Measurements from ENCODE around the gene TRIO. TPM values are rescaled to one million over a fixed set of nuclear protein-coding genes. Genes with fewer than 3 reads are reported as not detected.

Gene TRIO
- total and polyA plus RNA-seq, 2 of the 8 experiments (the other 6 are each of a cell fraction or from before 2014, with no cell fraction given), result 35.1 to 69.1 TPM

DNA sequence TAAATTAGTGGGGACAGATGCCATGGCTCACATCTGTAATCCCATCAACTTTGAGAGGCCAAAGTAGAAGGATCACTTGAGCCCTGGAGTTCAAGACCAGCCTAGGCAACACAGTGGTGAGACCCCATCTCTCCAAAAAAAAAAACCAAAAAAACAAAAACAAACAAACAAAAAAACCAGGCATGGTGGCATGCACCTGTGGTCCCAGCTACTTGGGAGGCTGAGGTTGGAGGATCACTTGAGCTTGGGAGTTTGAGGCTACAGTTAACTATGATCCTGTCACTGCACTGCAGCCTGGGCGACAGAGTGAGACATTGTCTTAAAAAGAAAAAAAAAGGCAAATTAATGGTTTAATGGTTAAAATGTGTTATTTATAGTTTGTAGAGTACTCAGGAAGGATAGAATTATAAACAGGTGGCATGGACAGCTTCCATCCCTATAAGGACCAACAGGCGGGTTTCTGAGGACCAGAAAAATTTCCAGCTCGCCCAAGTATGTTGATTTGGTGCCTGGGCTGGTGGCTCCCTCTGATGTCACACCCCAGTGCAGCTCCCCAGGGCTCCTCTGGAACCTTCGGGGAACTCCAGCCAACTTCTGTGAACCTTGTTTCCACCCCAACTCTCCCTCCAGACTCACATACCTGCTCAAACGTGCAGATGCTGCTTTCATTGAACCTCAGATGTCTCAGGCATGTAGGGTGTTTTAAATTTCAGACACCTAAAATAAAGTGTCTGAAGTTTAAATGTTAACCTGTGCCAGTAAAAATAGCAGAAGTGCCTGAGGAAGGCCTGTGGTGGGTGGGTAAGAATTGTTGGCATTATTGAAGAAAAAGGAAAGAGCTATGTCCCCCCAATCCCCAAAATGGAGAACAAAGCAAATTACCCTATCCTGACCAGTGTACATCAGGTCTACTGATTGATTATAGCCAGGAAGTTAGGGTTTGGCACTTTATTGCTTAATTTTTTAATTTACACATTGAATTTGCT is 69.0 kb downstream of the TRIO start (continued):
- TF ChIP-seq, protein P1, sequence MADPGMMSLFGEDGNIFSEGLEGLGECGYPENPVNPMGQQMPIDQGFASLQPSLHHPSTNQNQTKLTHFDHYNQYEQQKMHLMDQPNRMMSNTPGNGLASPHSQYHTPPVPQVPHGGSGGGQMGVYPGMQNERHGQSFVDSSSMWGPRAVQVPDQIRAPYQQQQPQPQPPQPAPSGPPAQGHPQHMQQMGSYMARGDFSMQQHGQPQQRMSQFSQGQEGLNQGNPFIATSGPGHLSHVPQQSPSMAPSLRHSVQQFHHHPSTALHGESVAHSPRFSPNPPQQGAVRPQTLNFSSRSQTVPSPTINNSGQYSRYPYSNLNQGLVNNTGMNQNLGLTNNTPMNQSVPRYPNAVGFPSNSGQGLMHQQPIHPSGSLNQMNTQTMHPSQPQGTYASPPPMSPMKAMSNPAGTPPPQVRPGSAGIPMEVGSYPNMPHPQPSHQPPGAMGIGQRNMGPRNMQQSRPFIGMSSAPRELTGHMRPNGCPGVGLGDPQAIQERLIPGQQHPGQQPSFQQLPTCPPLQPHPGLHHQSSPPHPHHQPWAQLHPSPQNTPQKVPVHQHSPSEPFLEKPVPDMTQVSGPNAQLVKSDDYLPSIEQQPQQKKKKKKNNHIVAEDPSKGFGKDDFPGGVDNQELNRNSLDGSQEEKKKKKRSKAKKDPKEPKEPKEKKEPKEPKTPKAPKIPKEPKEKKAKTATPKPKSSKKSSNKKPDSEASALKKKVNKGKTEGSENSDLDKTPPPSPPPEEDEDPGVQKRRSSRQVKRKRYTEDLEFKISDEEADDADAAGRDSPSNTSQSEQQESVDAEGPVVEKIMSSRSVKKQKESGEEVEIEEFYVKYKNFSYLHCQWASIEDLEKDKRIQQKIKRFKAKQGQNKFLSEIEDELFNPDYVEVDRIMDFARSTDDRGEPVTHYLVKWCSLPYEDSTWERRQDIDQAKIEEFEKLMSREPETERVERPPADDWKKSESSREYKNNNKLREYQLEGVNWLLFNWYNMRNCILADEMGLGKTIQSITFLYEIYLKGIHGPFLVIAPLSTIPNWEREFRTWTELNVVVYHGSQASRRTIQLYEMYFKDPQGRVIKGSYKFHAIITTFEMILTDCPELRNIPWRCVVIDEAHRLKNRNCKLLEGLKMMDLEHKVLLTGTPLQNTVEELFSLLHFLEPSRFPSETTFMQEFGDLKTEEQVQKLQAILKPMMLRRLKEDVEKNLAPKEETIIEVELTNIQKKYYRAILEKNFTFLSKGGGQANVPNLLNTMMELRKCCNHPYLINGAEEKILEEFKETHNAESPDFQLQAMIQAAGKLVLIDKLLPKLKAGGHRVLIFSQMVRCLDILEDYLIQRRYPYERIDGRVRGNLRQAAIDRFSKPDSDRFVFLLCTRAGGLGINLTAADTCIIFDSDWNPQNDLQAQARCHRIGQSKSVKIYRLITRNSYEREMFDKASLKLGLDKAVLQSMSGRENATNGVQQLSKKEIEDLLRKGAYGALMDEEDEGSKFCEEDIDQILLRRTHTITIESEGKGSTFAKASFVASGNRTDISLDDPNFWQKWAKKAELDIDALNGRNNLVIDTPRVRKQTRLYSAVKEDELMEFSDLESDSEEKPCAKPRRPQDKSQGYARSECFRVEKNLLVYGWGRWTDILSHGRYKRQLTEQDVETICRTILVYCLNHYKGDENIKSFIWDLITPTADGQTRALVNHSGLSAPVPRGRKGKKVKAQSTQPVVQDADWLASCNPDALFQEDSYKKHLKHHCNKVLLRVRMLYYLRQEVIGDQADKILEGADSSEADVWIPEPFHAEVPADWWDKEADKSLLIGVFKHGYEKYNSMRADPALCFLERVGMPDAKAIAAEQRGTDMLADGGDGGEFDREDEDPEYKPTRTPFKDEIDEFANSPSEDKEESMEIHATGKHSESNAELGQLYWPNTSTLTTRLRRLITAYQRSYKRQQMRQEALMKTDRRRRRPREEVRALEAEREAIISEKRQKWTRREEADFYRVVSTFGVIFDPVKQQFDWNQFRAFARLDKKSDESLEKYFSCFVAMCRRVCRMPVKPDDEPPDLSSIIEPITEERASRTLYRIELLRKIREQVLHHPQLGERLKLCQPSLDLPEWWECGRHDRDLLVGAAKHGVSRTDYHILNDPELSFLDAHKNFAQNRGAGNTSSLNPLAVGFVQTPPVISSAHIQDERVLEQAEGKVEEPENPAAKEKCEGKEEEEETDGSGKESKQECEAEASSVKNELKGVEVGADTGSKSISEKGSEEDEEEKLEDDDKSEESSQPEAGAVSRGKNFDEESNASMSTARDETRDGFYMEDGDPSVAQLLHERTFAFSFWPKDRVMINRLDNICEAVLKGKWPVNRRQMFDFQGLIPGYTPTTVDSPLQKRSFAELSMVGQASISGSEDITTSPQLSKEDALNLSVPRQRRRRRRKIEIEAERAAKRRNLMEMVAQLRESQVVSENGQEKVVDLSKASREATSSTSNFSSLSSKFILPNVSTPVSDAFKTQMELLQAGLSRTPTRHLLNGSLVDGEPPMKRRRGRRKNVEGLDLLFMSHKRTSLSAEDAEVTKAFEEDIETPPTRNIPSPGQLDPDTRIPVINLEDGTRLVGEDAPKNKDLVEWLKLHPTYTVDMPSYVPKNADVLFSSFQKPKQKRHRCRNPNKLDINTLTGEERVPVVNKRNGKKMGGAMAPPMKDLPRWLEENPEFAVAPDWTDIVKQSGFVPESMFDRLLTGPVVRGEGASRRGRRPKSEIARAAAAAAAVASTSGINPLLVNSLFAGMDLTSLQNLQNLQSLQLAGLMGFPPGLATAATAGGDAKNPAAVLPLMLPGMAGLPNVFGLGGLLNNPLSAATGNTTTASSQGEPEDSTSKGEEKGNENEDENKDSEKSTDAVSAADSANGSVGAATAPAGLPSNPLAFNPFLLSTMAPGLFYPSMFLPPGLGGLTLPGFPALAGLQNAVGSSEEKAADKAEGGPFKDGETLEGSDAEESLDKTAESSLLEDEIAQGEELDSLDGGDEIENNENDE (IDR thresholded peaks at IDR 0.05; ENCODE audit: insufficient replicate concordance, low read length), result no peak
